NOMO-1 treated with DMSO at 0.1 percent for 48 hours (cell line): ENCODE data around the gene BAIAP2L1.
"Not testable (repeated sequence)": the region's sequence is repeated elsewhere in the genome, so short reads cannot be mapped to it uniquely, and the experiment has no call there.

ENCODE experiments used
- DNase-seq: peaks from one replicate; lab custom pipeline; 2025; ENCODE audit not compliant: unreplicated experiment; lab: John Stamatoyannopoulos, UW

BAIAP2L1 gene, protein sequence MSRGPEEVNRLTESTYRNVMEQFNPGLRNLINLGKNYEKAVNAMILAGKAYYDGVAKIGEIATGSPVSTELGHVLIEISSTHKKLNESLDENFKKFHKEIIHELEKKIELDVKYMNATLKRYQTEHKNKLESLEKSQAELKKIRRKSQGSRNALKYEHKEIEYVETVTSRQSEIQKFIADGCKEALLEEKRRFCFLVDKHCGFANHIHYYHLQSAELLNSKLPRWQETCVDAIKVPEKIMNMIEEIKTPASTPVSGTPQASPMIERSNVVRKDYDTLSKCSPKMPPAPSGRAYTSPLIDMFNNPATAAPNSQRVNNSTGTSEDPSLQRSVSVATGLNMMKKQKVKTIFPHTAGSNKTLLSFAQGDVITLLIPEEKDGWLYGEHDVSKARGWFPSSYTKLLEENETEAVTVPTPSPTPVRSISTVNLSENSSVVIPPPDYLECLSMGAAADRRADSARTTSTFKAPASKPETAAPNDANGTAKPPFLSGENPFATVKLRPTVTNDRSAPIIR

DNA sequence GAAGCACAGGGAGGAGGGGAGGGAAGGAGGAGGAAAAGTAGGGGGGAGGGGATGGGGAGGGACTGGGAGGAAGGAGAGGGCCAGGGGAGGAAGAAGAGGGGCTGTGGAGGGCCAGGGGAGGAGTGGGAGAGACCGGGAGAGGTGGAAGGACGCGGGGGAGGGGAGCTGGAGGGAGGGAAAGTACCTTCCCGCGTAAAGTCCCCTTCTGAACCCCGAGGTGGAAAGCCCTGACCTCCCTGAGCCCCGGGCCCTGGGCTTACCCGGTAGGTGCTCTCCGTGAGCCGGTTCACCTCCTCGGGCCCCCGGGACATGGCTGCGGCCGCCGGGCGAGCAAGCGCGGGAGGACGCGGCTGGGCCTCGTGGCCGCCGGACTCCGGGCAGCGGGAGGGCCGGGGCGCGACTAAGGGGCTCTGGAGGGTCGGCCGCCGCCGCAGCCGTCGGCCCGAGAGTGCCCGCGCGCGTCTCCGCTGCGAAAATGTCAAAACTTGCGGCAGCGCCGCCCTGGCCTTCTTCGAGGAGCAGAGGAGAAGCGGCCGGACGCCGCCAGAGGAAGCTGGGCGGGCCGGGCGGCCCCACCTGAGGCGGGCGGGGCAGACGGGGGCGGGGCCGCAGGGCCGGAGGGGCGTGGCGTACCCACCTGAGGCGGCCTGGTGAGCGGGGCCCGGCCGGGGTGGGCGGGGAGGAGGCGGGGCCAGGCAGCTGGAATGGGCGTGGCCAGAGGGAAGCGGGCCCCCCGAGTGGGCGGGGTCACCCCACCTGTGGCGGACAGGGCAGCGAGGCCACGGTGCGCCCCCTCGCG is at the start of gene BAIAP2L1:
Gene BAIAP2L1 (minus strand): TSS at position 549 of the 799 bp plus-strand sequence. CDS start 238 bp downstream, at position 311.
- DNase-seq: peak; percentile 82

DNA sequence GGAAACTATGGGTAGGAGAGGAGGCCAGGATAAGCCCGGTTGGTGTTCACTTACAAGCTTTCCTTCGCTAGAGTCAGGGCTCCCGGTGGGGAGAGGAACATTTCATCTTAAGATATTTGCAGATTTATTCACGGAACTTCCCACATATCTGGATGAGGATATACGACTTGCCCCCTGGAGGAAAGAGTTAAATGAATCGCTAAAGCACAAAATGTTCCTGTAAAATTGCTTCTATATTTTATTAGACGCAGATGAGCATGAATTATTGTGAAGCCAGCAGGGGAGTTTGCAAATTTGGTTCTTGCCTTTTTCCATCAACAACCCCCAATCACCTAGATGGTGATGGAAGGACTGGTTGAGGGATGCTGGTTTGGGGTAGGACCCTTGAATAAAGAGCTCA is 47.9 kb upstream of the BAIAP2L1 start:
- no peak for DNase-seq

DNA sequence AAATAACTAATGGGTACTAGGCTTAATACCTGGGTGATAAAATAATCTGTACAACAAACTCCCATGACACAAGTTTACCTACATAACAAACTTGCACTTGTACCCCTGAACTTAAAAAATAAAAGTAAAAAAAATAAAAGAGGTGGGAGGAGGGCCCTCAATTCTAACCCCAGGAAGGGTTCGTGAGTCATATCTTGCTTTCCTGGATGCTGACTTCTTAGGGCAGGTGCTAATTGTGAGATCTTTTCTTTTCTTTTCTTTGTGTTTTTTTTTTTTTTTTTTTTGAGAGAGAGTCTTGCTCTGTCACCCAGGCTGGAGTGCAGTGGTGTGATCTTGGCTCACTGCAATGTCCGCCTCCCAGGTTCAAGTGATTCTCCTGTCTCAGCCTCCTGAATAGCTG is 40.1 kb upstream of the BAIAP2L1 start:
- DNase-seq: not testable (repeated sequence)

DNA sequence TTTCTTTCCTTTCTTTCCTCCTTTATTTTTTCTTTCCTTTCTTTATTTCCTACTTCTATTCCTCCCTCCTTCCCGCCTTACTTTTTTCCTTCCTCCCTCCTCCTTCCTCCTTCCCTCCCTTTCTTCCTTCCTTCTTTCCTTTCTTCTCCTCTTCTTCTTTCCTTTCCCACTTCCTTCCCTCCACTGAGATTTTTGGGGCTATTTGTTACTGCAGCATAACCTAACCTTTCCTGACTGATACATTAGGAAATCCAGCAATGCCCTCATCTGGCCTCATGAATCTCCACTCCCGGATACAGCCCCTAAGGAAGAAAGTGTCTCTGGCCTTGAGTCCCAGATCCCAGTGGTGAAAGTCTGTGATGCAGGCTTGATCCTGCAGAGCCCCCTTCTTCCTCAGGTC is 38.6 kb upstream of the BAIAP2L1 start:
- no peak for DNase-seq

DNA sequence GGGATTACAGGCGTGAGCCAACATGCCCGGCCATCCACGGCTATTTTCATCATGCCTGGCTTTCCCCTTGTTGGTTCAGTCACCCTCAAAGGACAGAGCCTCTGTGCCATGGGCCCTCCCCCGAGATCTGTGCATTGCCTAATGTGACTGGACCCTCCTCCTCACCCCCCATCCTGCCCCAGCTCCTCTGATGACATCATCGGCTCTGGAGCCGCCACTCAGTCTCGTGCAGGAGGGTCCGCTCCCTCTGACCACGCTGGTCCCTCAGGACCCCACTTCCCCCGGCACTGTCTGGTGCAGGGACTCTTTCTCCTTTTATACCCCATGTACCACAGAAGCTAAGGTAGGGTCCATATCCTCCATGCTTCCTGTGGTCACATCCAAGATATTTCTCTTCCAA is 33.2 kb upstream of the BAIAP2L1 start:
- no peak for DNase-seq

DNA sequence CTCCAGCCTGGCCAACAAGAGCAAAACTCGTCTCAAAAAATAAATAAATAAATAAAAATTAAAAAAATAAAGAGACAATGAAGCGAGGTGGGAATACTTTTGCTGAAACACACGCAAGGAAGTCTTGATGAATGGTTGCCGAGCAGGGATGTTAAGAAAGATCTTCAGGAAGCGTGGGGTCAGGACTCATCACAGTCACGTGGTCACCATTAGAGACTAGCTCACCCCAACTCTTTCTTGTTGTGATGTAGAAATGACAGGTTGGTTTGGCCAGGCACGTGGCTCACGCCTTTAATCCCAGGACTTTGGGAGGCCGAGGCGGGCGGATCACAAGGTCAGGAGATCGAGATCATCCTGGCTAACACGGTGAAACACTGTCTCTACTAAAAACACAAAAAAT is 28.9 kb upstream of the BAIAP2L1 start:
- DNase-seq: no peak

DNA sequence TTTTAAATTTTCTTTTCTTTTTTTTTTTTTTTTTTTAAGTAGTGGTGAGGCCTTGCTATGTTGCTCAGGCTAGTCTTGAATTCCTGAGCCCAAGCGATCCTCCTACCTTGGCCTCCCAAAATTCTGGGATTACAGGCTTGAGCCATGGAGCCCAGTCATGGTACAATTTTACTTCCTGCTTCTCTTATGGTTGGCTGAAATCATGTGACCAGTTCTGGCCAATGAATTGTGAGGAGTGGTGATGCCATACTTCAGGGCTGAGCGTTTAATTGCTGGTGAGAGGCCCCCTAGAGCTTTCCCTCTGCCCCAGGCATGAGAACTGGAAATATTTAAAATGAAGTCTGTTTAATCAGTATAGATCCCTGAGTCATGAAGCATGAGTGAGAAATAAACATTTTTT is 22.2 kb upstream of the BAIAP2L1 start:
- DNase-seq: peak; percentile 33

DNA sequence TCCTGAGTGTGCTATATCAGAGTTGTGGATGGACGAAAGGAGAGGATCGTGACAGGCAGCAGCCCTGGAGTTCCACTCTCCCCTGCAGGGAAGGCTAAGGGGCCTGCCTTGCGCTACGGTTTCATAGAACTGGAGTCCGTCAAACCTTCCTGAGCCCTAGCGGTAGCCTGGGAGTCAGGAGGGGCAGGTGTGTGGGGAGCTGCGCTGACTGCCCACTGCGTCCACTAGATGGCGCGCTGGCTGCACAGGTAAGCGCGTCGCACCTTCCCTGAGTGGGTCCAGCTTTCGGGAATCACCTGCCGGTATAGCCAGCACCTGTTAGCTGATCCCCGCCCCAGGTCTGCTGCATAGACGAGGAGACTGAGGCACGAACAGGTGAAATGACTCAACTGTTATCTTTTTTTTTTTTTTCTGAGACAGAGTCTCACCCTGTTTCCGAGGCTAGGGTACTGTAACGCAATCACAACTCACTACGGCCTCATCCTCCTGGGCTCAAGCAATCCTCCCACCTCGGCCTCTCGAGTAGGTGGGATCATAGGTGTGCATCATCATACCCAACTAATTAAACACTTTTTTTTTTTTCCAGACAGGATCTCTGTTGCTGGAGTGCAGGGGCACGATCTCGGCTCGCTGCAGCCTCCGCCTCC is 20.2 kb upstream of the BAIAP2L1 start:
- DNase-seq: no peak

DNA sequence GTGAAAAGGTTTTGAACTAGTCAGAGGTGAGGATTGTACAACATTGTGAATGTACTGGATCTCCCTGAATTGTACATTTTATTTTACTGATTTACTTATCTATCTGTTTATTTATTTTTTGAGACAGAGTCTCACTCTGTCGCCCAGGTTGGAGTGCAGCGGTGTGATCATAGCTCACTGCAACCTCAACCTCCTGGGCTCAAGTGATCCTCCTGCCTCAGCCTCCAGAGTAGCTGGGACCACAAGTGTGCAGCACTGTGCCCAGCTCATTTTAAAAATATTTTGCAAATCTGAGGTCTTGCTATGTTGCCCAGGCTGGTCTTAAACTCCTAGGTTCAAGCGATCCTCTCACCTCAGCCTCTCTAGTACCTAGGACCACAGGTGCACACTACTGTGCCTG is 19.1 kb upstream of the BAIAP2L1 start:
- DNase-seq: not testable (repeated sequence)

DNA sequence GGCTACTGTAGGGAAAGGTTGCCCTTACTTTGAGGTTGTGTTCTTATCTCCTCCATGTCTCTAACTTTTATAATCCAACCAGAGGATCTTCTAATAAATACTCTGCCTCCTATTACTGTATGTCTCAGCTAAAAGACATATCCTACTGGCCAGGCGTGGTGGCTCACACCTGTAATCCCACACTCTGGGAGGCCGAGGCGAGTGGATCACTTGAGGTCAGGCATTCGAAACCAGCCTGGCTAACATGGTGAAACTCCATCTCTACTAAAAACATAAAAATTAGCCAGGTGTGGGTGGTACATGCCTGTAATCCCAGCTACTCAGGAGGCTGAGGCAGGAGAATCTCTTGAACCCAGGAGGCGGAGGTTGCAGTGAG is 18.4 kb upstream of the BAIAP2L1 start:
- not testable (repeated sequence) for DNase-seq

DNA sequence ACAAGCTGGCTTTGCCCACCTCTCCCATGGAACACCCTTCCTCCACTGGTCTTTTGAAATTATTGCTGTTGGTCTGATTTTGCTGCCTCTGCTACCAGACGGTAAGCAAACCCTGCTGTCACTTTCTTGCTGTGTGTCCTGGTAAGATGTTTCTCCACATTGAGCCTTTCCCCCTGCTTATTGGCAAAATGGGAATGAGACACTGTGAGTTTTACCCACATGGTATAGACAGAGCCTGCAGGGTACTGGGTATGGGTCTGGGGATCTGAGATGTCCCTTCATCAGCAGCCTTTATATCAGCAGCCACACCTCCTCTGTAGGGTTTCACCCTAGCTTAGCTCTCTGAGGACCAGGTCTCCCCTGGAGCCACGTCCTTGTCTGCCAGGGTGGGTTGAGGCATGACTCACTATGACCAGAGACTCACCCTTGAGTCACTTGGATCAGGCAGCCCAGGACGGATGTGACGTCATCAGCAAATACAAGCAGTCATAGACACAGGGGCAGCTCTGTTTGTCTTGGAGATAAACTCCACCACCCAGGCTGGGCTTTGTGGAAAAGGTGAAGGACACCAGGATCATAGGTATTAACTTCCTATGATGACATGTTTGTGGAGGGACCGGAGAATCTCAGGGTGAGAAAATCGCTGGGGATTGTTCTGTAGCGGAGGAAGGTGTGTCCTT is 17.9 kb upstream of the BAIAP2L1 start:
- peak; percentile 30 for DNase-seq

DNA sequence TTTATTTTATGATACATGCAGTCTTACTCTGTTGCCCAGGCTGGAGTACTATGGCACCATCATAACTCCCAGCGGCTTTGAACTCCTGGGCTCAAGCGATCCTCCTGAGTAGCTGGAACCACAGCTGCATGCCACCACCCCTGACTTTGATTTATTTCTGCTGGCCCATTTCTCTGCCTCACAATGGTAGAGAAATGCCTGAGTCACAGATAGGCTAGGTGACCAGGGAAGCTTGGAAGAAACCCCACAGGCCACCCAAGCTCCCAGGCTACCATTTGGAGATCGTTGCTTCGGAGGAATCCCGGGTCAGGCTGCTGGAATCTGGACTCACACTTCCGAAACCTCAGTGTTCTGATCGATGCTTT is 17.4 kb upstream of the BAIAP2L1 start:
- no peak for DNase-seq

DNA sequence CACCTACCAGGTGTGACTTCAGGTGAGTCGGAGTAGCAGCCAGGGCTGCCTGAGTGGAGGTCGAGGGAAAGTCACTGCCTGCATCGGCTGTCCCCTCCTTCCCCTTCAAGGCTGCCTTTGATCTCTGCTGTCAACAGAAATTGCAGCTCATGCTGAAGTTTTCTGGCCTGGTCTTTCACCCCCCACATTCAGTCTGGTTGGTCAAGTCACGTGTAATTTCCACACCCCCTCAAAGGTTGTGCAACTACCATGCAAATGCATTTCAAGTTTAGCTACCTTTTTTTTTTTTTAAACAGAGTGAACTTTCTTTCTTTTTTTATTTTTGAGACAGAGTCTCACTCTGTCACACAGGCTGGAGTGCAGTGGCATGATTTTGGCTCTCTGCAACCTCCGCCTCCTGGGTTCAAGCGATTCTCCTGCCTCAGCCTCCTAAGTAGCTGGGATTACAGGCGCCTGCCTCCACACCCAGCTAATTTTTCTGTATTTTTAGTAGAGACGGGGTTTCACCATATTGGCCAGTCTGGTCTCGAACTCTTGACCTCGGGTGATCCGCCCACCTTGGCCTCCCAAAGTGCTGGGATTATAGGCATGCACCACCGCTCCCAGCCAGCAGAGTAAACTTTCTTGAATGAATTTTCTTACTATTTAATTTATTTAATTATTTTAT is 16.8 kb upstream of the BAIAP2L1 start:
- DNase-seq: peak; percentile 89

DNA sequence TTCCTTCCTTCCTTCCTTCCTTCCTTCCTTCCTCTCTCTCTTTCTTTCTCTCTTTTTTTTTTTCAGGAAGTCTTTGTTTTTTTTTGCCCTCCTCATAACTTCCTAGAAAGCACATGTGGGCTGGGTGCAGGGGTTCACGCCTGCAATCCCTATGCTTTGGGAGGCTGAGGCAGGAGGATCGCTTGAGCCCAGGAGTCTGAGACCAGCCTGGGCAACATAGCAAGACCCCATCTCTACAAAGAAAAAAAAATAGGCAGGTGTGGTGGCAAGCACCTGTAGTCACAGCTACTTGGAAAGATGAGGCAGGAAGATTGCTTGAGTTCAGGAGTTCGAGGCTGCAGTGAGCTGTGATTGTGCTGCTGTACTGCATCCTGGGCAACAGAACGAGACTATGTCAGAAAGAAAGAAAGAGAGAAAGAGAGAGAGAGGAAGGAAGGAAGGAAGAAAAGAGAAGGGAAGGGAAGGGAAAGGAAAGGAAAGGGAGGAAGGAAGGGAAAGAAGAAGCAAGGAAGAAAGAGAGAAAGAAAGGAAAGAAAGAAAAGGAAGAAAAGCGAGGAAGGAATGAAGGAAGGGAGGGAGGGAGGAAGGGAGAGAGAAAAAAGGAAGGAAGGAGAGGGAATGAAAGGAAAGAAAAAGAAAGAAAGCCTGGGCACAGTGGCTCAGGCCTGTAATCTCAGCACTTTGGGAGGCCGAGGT is 13.5 kb upstream of the BAIAP2L1 start:
- DNase-seq: no peak

DNA sequence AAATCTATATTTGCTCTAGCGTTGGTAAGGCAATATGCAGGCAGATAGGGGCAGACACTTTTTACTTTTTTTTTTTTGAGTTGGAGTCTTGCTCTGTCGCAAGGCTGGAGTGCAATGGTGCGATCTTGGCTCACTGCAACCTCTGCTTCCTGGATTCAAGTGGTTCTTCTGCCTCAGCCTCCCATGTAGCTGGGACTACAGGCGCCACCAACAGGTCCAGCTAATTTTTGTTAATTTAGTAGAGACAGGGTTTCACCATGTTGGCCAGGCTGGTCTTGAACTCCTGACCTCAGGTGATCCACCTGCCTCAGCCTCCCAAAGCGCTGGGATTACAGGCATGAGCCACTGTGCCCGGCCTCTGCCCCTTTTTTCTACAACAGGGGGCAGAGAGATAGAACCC is 12.8 kb upstream of the BAIAP2L1 start:
- DNase-seq: not testable (repeated sequence)

DNA sequence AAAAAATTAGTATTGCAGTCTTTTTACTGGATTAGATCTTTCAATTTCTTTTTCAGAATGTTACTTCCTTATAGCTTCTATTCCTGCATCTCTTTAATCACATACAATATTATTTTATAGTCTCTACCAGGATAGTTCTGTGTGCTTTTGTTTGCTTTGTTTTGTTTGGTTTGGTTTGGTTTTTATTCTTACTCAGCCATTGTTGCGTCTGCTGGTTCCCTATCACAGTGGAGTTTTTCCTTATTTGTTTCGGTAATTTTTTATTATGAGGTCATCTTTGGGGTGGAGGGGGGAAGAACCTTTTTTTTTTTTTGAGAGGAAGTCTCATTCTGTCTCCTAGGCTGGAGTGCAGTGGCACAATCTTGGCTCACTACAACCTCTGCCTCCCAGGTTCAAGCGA is 9.0 kb upstream of the BAIAP2L1 start:
- no peak for DNase-seq

DNA sequence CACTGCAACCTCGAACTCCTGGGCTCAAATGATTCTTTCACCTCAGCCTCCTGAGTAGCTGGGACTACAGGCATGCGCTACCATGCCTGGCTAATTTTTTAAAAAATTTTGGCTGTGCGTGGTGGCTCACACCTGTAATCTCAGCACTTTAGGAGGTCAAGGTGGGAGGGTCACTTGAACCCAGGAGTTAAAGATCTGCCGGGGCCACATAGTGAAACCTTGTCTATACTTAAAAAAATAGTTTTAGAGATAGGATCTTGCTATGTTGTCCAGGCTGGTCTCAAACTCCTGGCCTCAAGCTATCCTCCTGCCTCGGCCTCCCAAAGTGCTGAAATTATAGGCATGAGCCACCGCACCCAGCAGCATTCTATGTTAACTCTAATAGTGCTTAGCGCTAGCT is 7.3 kb upstream of the BAIAP2L1 start:
- DNase-seq: not testable (repeated sequence)

DNA sequence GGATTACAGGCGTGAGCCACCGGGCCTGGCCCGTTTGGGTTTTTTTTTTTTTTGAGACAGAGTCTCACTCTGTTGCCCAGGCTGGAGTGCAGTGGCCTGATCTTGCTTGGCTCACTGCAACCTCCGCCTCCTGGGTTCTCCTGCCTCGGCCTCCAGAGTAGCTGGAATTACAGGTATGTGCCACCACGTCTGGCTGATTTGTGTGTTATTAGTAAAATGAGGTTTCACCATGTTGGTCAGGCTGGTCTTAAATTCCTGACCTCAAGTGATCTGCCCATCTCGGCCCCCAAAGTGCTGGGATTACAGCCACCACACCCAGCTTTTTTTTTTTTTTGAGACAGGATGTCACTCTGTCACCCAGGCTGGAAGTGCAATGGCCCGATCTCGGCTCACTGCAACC is 5.9 kb upstream of the BAIAP2L1 start:
- no peak for DNase-seq

DNA sequence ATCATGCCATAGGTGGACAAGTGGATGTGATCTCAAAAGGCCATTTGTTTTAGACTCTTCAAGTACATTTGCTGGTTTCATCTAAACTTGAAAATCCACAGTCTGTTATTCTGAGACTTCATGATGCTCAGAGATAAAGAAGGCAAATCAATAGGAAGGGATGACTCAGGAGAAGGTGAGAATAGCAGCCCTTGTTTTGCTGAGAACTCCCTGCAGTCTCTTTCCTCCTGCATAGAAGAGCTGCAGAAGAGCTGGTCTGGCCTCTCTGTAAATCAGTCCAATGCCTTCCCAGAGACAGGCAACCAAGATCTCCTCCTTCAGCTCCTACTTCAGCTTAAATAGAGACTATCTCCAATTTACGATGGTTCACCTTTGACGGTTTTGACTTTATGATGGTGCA is 4.0 kb upstream of the BAIAP2L1 start:
- no peak for DNase-seq
